SK-N-SH (cell line): ENCODE measurements around the gene ECPAS. TPM values are rescaled to one million over a fixed set of nuclear protein-coding genes. Genes with fewer than 3 reads are reported as not detected.

Experiments used
- CTCF ChIA-PET: fragments of 300-600, 350-600 bp; formaldehyde crosslinking; extraction: SDS; loops from one replicate; lab custom pipeline; 2021; lab: Yijun Ruan, JAX
- POLR2A ChIA-PET: fragments of 350-600 bp; sonication (Branson Sonifier 250); formaldehyde crosslinking; extraction: SDS; loops from one replicate; lab custom pipeline; 2020; ENCODE audit warnings: antibody characterized with exemption, inconsistent platforms; lab: Yijun Ruan, JAX
- DNase-seq: peaks from one replicate; pipeline ENCODE4 v3.0.0; 2012
- H2AFZ ChIP-seq: fragments of 200-600 bp; sonication (generic); 2 replicates; pipeline ENCODE4 v1.8.1; 2016; ENCODE audit warnings: antibody characterized with exemption, mild to moderate bottlenecking, low read depth
- H3F3A ChIP-seq: fragments of 200-600 bp; sonication (generic); replicated peaks from 2 replicates; pipeline ENCODE3; 2016; ENCODE audit warnings: antibody characterized with exemption, mild to moderate bottlenecking; ENCODE audit not compliant: insufficient read depth
- H3K27ac ChIP-seq, 2 experiments: fragments of 200-500 bp in 1 of 2; fragments of 200-600 bp in 1 of 2; sonication (Bioruptor generic) in 1 of 2; sonication (generic), shearing (Covaris generic) in 1 of 2; 2 replicates each; pipeline versions ENCODE4 v1.5.1 to v1.6.1; 2014 to 2016; ENCODE audit warnings: low read depth in 2 of 2, inconsistent platforms in 1 of 2, low read length in 1 of 2, mild to moderate bottlenecking in 1 of 2, mixed read lengths in 1 of 2
- H3K27me3 ChIP-seq: fragments of 200-600 bp; sonication (generic), shearing (Covaris generic); 2 replicates; pipeline ENCODE4 v1.6.1; 2016; ENCODE audit warnings: mixed run types; ENCODE audit not compliant: insufficient read depth
- H3K36me3 ChIP-seq, 2 experiments: fragments of 200-500 bp in 1 of 2; fragments of 200-600 bp in 1 of 2; sonication (Bioruptor generic) in 1 of 2; sonication (generic) in 1 of 2; replicated peaks in 1 of 2; 2 replicates each; pipeline versions ENCODE3 to v1.5.1; 2014 to 2016; ENCODE audit warnings: low read length in 1 of 2, mild to moderate bottlenecking in 1 of 2; ENCODE audit not compliant: insufficient read depth in 2 of 2, control insufficient read depth in 1 of 2
- H3K4me1 ChIP-seq, 2 experiments: fragments of 200-500 bp in 1 of 2; fragments of 200-600 bp in 1 of 2; sonication (Bioruptor generic) in 1 of 2; sonication (generic), shearing (Covaris generic) in 1 of 2; 2 replicates each; pipeline versions ENCODE4 v1.5.1 to v1.6.1; 2014 to 2016; ENCODE audit warnings: low read depth in 1 of 2, low read length in 1 of 2, mixed run types in 1 of 2; ENCODE audit not compliant: insufficient read depth in 2 of 2, control insufficient read depth in 1 of 2
- H3K4me2 ChIP-seq: fragments of 200-600 bp; sonication (generic), shearing (Covaris generic); 2 replicates; pipeline ENCODE4 v1.6.1; 2017; ENCODE audit warnings: mixed run types
- H3K4me3 ChIP-seq, 2 experiments: fragments of 200-500 bp in 1 of 2; fragments of 200-600 bp in 1 of 2; sonication (Bioruptor generic) in 1 of 2; sonication (generic), shearing (Covaris generic) in 1 of 2; 2 replicates each; pipeline versions ENCODE4 v1.5.1 to v1.8.1; 2014 to 2016; ENCODE audit warnings: low read depth in 2 of 2, inconsistent platforms in 1 of 2, low read length in 1 of 2, mild to moderate bottlenecking in 1 of 2, mixed read lengths in 1 of 2, moderate library complexity in 1 of 2
- H3K79me2 ChIP-seq: fragments of 200-600 bp; sonication (generic); 2 replicates; pipeline ENCODE4 v1.8.1; 2017; ENCODE audit warnings: mild to moderate bottlenecking; ENCODE audit not compliant: insufficient read depth
- H3K9ac ChIP-seq: fragments of 200-600 bp; sonication (generic); 2 replicates; pipeline ENCODE4 v1.6.1; 2017; ENCODE audit warnings: mixed run types
- H3K9me2 ChIP-seq: fragments of 200-600 bp; sonication (generic); 2 replicates; pipeline ENCODE4 v1.6.1; 2017; ENCODE audit warnings: mixed run types
- H3K9me3 ChIP-seq: fragments of 200-600 bp; sonication (generic); 2 replicates; pipeline ENCODE4 v1.6.1; 2017; ENCODE audit warnings: mixed run types, mild to moderate bottlenecking, moderate library complexity
- H4K20me1 ChIP-seq: fragments of 200-600 bp; sonication (generic); 2 replicates; pipeline ENCODE4 v1.6.1; 2017; ENCODE audit warnings: mild to moderate bottlenecking, mixed run types; ENCODE audit not compliant: insufficient read depth
- CHD2 ChIP-seq: fragments of 150-350 bp; IDR thresholded peaks from 2 replicates; pipeline ENCODE4 v1.6.1; 2018; ENCODE audit warnings: low read length; ENCODE audit not compliant: partially characterized antibody
- ELF1 ChIP-seq: IDR thresholded peaks from 2 replicates; pipeline ENCODE4 v1.4.0; 2012
- EZH2phosphoT487 ChIP-seq: fragments of 200-600 bp; sonication (generic); IDR thresholded peaks from 2 replicates; pipeline ENCODE4 v1.6.1; 2017; ENCODE audit warnings: low read depth, mixed run types, mild to moderate bottlenecking, antibody characterized with exemption, moderate library complexity, borderline replicate concordance
- FOSL2 ChIP-seq: IDR thresholded peaks from 2 replicates; pipeline ENCODE4 v1.4.0; 2012; ENCODE audit warnings: low read depth, mild to moderate bottlenecking, moderate library complexity, borderline replicate concordance
- FOXJ3 ChIP-seq: sonication (generic); formaldehyde crosslinking; IDR thresholded peaks from 2 replicates; pipeline ENCODE4 v1.5.1; 2020; ENCODE audit warnings: mild to moderate bottlenecking, missing genetic modification reagents
- JUND ChIP-seq: IDR thresholded peaks from 2 replicates; pipeline ENCODE4 v1.4.0; 2012
- MAX ChIP-seq: IDR thresholded peaks from 2 replicates; pipeline ENCODE4 v1.4.0; 2012; ENCODE audit warnings: low read depth
- NFIC ChIP-seq: IDR thresholded peaks from 2 replicates; pipeline ENCODE4 v1.4.0; 2012; ENCODE audit warnings: borderline replicate concordance
- NRF1 ChIP-seq: IDR thresholded peaks from 2 replicates; pipeline ENCODE4 v1.6.1; 2012; ENCODE audit warnings: low read depth, mild to moderate bottlenecking, low read length
- RAD21 ChIP-seq: IDR thresholded peaks from 2 replicates; pipeline ENCODE4 v1.6.1; 2012; ENCODE audit warnings: mild to moderate bottlenecking, low read length
- RCOR1 ChIP-seq: fragments of 150-350 bp; IDR thresholded peaks from 2 replicates; pipeline ENCODE4 v1.6.1; 2017; ENCODE audit warnings: antibody characterized with exemption, low read length
- REST ChIP-seq: IDR thresholded peaks from 2 replicates; pipeline ENCODE4 v1.6.1; 2012; ENCODE audit warnings: mild to moderate bottlenecking, low read depth, low read length, moderate library complexity
- RXRA ChIP-seq: IDR thresholded peaks from 2 replicates; pipeline ENCODE4 v1.4.0; 2012; ENCODE audit warnings: low read depth, mild to moderate bottlenecking, borderline replicate concordance
- SMC3 ChIP-seq: IDR thresholded peaks from 2 replicates; pipeline ENCODE4 v1.6.1; 2012; ENCODE audit warnings: low read depth, low read length, improper control_type of control experiment
- TAF1 ChIP-seq: IDR thresholded peaks from 2 replicates; pipeline ENCODE4 v1.6.1; 2012; ENCODE audit warnings: low read depth, mild to moderate bottlenecking, low read length, moderate library complexity, borderline replicate concordance
- TCF12 ChIP-seq: IDR thresholded peaks from 2 replicates; pipeline ENCODE4 v1.4.0; 2012
- TEAD4 ChIP-seq: IDR thresholded peaks from 2 replicates; pipeline ENCODE4 v1.4.0; 2012; ENCODE audit warnings: mild to moderate bottlenecking, borderline replicate concordance; ENCODE audit not compliant: insufficient read depth
- ZBTB33 ChIP-seq: IDR thresholded peaks from 2 replicates; pipeline ENCODE4 v1.4.0; 2012; ENCODE audit warnings: low read depth, borderline replicate concordance
- WGBS: methylation state at CpG from one replicate; pipeline ENCODE4 v1.1.6; 2017; ENCODE audit warnings: low lambda C conversion rate; 5-methylcytosine and 5-hydroxymethylcytosine counted together
- polyA plus RNA-seq, 3 experiments: library from polyadenylated mRNA; depleted of rRNA; stranded (reverse); fragments of >200 nt; gene quantifications; 2 replicates each; pipeline ENCODE4 v1.2.3, GENCODE V29; 2012

Gene ECPAS
- polyA plus RNA-seq, 1 of the 3 experiments (the other 2 are of a cell fraction): 17.9 TPM

- Histone ChIP-seq H3F3A (no peaks in the 10 kb centered on the region), H3K9me2 (no peaks in the 10 kb centered on the region), H3K4me1 (peaks cover 6 to 10% of the 10 kb centered on the region in 2 experiments; a peak in 2 of 4 replicates), H3K27me3 (no peaks in the 10 kb centered on the region), H3K4me2 (peak overlapping the region; percentile 93), H3K4me3 (peak overlapping the region; percentile 87 to 88), H3K9me3 (no peaks in the 10 kb centered on the region), H3K27ac (peak overlapping the region in 1 of 2 experiments; percentile 48; a peak in 1 of 4 replicates), H3K9ac (no peak overlapping the region), H2AFZ (peak overlapping the region; percentile 97; the same call in 1 of the 2 replicates), H4K20me1 (no peaks in the 10 kb centered on the region), H3K79me2 (no peaks in the 10 kb centered on the region), H3K36me3 (peaks cover 0 to 2% of the 10 kb centered on the region in 2 experiments)
- WGBS: 27% methylated on average over 6 of the region's 7 CpGs
- ChIA-PET CTCF (interaction anchor here (1.4 to 2.2 kb wide), 2 partner anchors 20 to 97 kb away, joined by 4 to 6 read pairs; no protein-coding TSS in a partner anchor), POLR2A (interaction anchor here (0.9 to 2.1 kb wide), 2 partner anchors 41 to 137 kb away, joined by 3 to 7 read pairs; partner anchors contain the start of genes ECPAS and GNG10)
- TF ChIP-seq CHD2 (no peak), RAD21 (no peak), ZBTB33 (no peak), NRF1 (no peak), TAF1 (no peak), RCOR1 (no peak), REST (no peak), ELF1 (no peak), TCF12 (no peak), SMC3 (no peak), JUND (no peak), RXRA (no peak)
- DNase-seq: no peak
These were observed 40.5 kb upstream of the ECPAS start for GRCh38 chr9:111524731-111525055.

- Histone ChIP-seq H3K4me1 (no peaks in the 10 kb centered on the region), H3K9me2 (no peaks in the 10 kb centered on the region), H3K4me2 (no peak overlapping the region), H3K79me2 (no peaks in the 10 kb centered on the region), H3K9me3 (no peaks in the 10 kb centered on the region), H3K4me3 (no peak overlapping the region), H4K20me1 (no peaks in the 10 kb centered on the region), H3F3A (no peaks in the 10 kb centered on the region), H3K27ac (no peak overlapping the region), H3K27me3 (no peaks in the 10 kb centered on the region), H3K36me3 (no peaks in the 10 kb centered on the region), H3K9ac (no peak overlapping the region), H2AFZ (no peak overlapping the region)
- TF ChIP-seq RXRA (no peak), NFIC (no peak), TAF1 (no peak), FOXJ3 (CRISPR knock-in tag) (no peak), RCOR1 (no peak), MAX (no peak), EZH2phosphoT487 (no peak), TEAD4 (no peak), CHD2 (no peak), FOSL2 (no peak)
- WGBS: 38% methylated on average over 2 of the region's 2 CpGs
- no peak for DNase-seq
- CTCF ChIA-PET: interaction anchor here (0.6 to 1.3 kb wide), 2 partner anchors 82 to 106 kb away, joined by 3 to 4 read pairs; no protein-coding TSS in a partner anchor
- POLR2A ChIA-PET: no interaction called here
These were observed 31.9 kb upstream of the ECPAS start for GRCh38 chr9:111516061-111516465.
